PC-3 (cell line): Measurements from ENCODE around the gene PLXNA2.

Source experiments
- CTCF ChIP-seq: fragments of 300-600 bp; sonication (generic); conservative IDR thresholded peaks from 2 replicates; pipeline ENCODE4 v1.5.1; 2017; ENCODE audit warnings: antibody characterized with exemption, low read depth, mild to moderate bottlenecking, low read length
- EZH2 ChIP-seq: fragments of 300-600 bp; sonication (generic); IDR thresholded peaks from one replicate; pipeline ENCODE4 v1.6.1; 2017; ENCODE audit warnings: antibody characterized with exemption, mild to moderate bottlenecking, low read length; ENCODE audit not compliant: unreplicated experiment
- EZH2phosphoT487 ChIP-seq: fragments of 300-600 bp; sonication (generic); IDR thresholded peaks from 2 replicates; pipeline ENCODE4 v1.6.1; 2018; ENCODE audit warnings: mild to moderate bottlenecking, antibody characterized with exemption, low read length, borderline replicate concordance

GRCh38 chr1:208223136-208223535 is 21.0 kb downstream of the PLXNA2 start:
- TF ChIP-seq CTCF (no peak), EZH2phosphoT487 (no peak), EZH2 (no peak)
